ENCODE results near the gene RIOK2. TPM values are rescaled to one million over a fixed set of nuclear protein-coding genes. Genes with fewer than 3 reads are reported as not detected.
A peak's percentile ranks its signal among the peaks of the same experiment; 100 is the strongest.

RIOK2 gene
- total and polyA plus RNA-seq, 9 of the 15 experiments (the other 6 are each of a cell fraction or from before 2014, with no cell fraction given) = 22.9 to 97.6 (median 47.8) TPM

DNA sequence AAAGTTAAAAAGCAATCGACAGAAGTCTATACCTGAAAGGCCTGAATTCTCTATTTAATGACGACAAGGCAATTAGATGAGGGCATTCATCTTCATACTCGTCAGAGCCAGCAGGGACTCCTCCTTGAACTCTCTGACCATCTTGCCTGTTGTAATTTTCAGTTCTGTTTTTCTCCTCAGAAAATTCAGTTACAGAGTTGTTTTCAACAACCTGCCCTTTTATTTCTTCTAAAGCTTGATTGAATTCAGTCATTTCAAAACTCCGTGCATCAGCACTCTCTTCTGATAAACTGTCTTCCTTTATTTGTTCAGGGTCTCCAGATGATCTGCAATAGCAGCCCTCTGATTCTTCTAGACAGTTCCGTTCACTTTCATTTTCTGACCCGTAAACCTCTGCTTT lies 15.6 kb downstream of the RIOK2 start:
- intact Hi-C loops (cut with micrococcal nuclease) = loop anchor here (10.0 kb wide), 1 partner anchor 823 kb away; no protein-coding TSS in a partner anchor
- DNase-seq (ENCODE audit: extremely low read depth in 1 of 4, low spot score in 3 of 4) (no peak), ATAC-seq (no peak), FAIRE-seq (no peak)
- POLR2A ChIA-PET = no interaction called here
- Histone ChIP-seq H3K4me2 (ENCODE audit: insufficient read depth, low read length) (no peak overlapping the region), H3K27ac (ENCODE audit: extremely low read depth, low read depth, low read length) (no peak overlapping the region), H3K4me1 (replicated peaks in 1 of 2; ENCODE audit: control insufficient read depth in 2 of 2, insufficient read depth in 2 of 2, low read length in 2 of 2) (no peaks in the 10 kb centered on the region), H3K9me3 (replicated peaks; ENCODE audit: control insufficient read depth, insufficient read depth, low read depth, low read length) (no peaks in the 10 kb centered on the region), H3K9ac (ENCODE audit: insufficient read depth in 1 of 2, low read depth in 2 of 2, low read length in 2 of 2) (no peak overlapping the region), H2AFZ (ENCODE audit: low read depth, low read length) (no peak overlapping the region), H3K79me2 (ENCODE audit: control insufficient read depth, insufficient read depth, low read length) (peaks cover 4% of the 10 kb centered on the region; the same call in 1 of the 3 replicates), H3K27me3 (ENCODE audit: control insufficient read depth in 2 of 2, insufficient read depth in 2 of 2, low read length in 2 of 2) (no peaks in the 10 kb centered on the region), H3K36me3 (ENCODE audit: control insufficient read depth, insufficient read depth, low read length) (peaks cover 97% of the 10 kb centered on the region), H3K4me3 (no peak overlapping the region), H3K9me1 (ENCODE audit: control insufficient read depth, insufficient read depth, low read length) (no peaks in the 10 kb centered on the region), H4K20me1 (replicated peaks; ENCODE audit: control insufficient read depth, insufficient read depth, low read length) (no peaks in the 10 kb centered on the region)
- CTCF ChIA-PET (ENCODE audit: low intra/inter-chr PET ratio) = no interaction called here
- TF ChIP-seq CREM (IDR thresholded peaks at IDR 0.05; ENCODE audit: low read depth) (no peak), ZNF316 (IDR thresholded peaks at IDR 0.05) (peak; percentile 30; the same call in 1 of the 2 replicates)
- in situ Hi-C loops (cut with MboI) = loop anchor here (10.0 kb wide), 1 partner anchor 563 kb away; no protein-coding TSS in a partner anchor
- 93% methylated on average over 6 of the region's 6 CpGs for WGBS (ENCODE audit: insufficient coverage, low coverage, missing lambda C conversion rate)
- no TSS peak for BruUV-seq (replicated peaks)

DNA sequence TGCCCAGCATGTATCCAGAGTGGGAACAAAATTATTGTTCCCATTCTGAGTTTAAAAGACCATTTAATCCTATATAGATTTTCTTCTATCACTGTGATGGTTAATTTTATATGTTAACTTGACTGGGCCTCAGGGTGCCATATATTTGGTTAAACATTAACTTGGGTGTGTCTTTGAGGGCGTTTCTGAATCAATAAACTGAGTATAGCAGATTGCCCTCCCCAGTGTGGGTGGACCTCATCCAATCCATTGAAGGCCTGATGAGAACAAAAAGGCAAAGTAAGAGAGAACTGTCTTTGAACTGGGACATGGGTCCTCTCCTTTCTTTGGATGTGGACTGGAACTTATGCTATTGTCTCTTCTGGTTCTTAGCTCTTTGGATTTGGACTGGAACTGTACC lies 17.3 kb downstream of the RIOK2 start:
- WGBS (ENCODE audit: insufficient coverage, low coverage, missing lambda C conversion rate) = 28% methylated on average over 1 of the region's 1 CpG
- Histone ChIP-seq H3K4me1 (replicated peaks in 1 of 2; ENCODE audit: control insufficient read depth in 2 of 2, insufficient read depth in 2 of 2, low read length in 2 of 2) (no peaks in the 10 kb centered on the region), H2AFZ (ENCODE audit: low read depth, low read length) (no peak overlapping the region), H3K36me3 (ENCODE audit: control insufficient read depth, insufficient read depth, low read length) (peaks cover 96% of the 10 kb centered on the region), H3K9me1 (ENCODE audit: control insufficient read depth, insufficient read depth, low read length) (no peaks in the 10 kb centered on the region), H3K79me2 (ENCODE audit: control insufficient read depth, insufficient read depth, low read length) (peaks cover 4% of the 10 kb centered on the region; the same call in 1 of the 3 replicates), H3K9me3 (replicated peaks; ENCODE audit: control insufficient read depth, insufficient read depth, low read depth, low read length) (no peaks in the 10 kb centered on the region), H3K4me3 (no peak overlapping the region), H3K27ac (ENCODE audit: extremely low read depth, low read depth, low read length) (no peak overlapping the region), H3K9ac (ENCODE audit: insufficient read depth in 1 of 2, low read depth in 2 of 2, low read length in 2 of 2) (no peak overlapping the region), H4K20me1 (replicated peaks; ENCODE audit: control insufficient read depth, insufficient read depth, low read length) (no peaks in the 10 kb centered on the region), H3K4me2 (ENCODE audit: insufficient read depth, low read length) (no peak overlapping the region), H3K27me3 (ENCODE audit: control insufficient read depth in 2 of 2, insufficient read depth in 2 of 2, low read length in 2 of 2) (no peaks in the 10 kb centered on the region)
- ChIA-PET CTCF (ENCODE audit: low intra/inter-chr PET ratio) (no interaction called here), POLR2A (interaction anchor here (0.5 kb wide), 1 partner anchor 239 kb away, joined by 3 read pairs; no protein-coding TSS in a partner anchor)
- TF ChIP-seq CCAR2 (IDR thresholded peaks at IDR 0.05; ENCODE audit: low read depth, low read length) (no peak), RBBP5 (IDR thresholded peaks at IDR 0.05; ENCODE audit: borderline replicate concordance, insufficient read depth, low read length, poor library complexity, severe bottlenecking) (no peak), GABPB1 (CRISPR knock-in tag; IDR thresholded peaks at IDR 0.05) (no peak)
- intact Hi-C loops (cut with micrococcal nuclease) (loop anchor here (10.0 kb wide), 1 partner anchor 821 kb away; no protein-coding TSS in a partner anchor), in situ Hi-C loops (cut with MboI) (loop anchor here (10.0 kb wide), 1 partner anchor 561 kb away; no protein-coding TSS in a partner anchor)
- FAIRE-seq = no peak
- BruUV-seq (replicated peaks) = no TSS peak
- DNase-seq (ENCODE audit: extremely low read depth in 1 of 4, low spot score in 3 of 4) = no peak
- ATAC-seq = no peak; the same call in 2 of the 3 replicates

All from K562 (cell line).